Diencephalon (tissue), 1 donor: ENCODE data around the gene EPB41L2. TPM values are rescaled to one million over a fixed set of nuclear protein-coding genes. Genes with fewer than 3 reads are reported as not detected.

Experiments used
- total RNA-seq: library from RNA; depleted of rRNA; stranded (reverse); fragments of >200 nt; gene quantifications from one replicate; pipeline ENCODE4 v1.2.3, GENCODE V29; 2014

Gene EPB41L2
- total RNA-seq, result 67.8 TPM

DNA sequence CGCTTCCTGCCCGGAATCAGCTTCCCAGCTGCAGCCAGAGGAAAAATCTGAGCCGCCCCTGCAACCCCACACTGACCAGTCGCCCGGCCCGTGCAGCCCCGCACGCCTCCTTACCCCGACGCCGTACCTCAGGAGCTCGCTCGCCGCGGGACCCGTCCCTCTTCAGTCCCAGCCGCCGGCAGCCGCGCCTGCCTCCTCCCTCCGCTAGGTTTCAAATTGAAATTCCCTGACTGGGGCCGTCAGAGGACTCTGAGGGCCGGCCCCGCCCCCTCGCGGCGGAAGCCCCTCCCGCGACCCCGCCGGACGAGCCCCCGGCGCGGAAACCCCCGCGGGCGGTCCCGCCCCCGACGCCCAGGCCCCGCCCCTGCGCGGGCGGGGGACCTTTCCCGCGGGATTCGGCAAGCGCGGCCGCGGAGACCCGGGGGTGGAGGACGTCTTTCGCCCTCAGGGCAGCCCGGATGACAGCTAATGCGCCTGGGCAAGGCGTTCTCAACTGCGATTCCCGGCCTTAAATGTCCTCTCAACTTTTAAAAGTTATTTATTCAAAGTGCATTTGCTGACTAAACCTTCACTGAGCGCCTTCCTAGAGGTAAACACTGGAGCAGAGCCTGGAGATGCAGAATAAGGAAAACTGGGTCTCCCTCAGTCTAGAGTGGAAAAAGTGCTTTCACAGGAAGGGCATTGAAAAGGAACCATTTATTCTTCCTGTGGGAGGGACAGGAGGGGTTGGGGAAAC, at the start of gene EPB41L2:
Gene EPB41L2 (minus strand): TSS at position 218 of the 736 bp plus-strand sequence. CDS start 106,760 bp downstream, outside the sequence.

GRCh38 chr6:130827247-130828149, 235.5 kb downstream of the EPB41L2 start, which contains the start of gene SMLR1:
TSS of gene SMLR1 (plus strand) at chr6:130827406. CDS start at chr6:130827414, 8 bp downstream.

Other genes starting within 250 kb of the EPB41L2 start
- not detected for gene SMLR1, start 235.8 kb downstream of the EPB41L2 start, total RNA-seq
- gene AKAP7, start 72.2 kb upstream of the EPB41L2 start, total RNA-seq, result 90.4 TPM